Pons (tissue), 1 donor: ENCODE results near the gene PTPRN2.
"Not testable (repeated sequence)": the region's sequence is repeated elsewhere in the genome, so short reads cannot be mapped to it uniquely, and the experiment has no call there.

ENCODE experiments used
- DNase-seq: peaks from one replicate; pipeline ENCODE4 v3.0.0-alpha.2; 2016; ENCODE audit warnings: low spot score

PTPRN2 gene

GRCh38 chr7:158350166-158350900, 237.3 kb downstream of the PTPRN2 start:
- DNase-seq: no peak

GRCh38 chr7:158348446-158348845, 239.2 kb downstream of the PTPRN2 start:
- no peak for DNase-seq

- DNase-seq: not testable (repeated sequence)
Observed at GRCh38 chr7:158348039-158348438, 239.6 kb downstream of the PTPRN2 start.

- DNase-seq: no peak
Observed at GRCh38 chr7:158345731-158346130, 241.9 kb downstream of the PTPRN2 start.

GRCh38 chr7:158344706-158345300, 242.8 kb downstream of the PTPRN2 start:
- DNase-seq: no peak

- DNase-seq: no peak
Observed at GRCh38 chr7:158343936-158344455, 243.6 kb downstream of the PTPRN2 start.

- no peak for DNase-seq
Observed at GRCh38 chr7:158343526-158343925, 244.1 kb downstream of the PTPRN2 start.

- DNase-seq: not testable (repeated sequence)
Observed at GRCh38 chr7:158341097-158341496, 246.5 kb downstream of the PTPRN2 start.

- not testable (repeated sequence) for DNase-seq
Observed at GRCh38 chr7:158336952-158337351, 250.7 kb downstream of the PTPRN2 start.

GRCh38 chr7:158332516-158332915, 255.1 kb downstream of the PTPRN2 start:
- DNase-seq: not testable (repeated sequence)

GRCh38 chr7:158331826-158332450, 255.7 kb downstream of the PTPRN2 start:
- DNase-seq: not testable (repeated sequence)

- no peak for DNase-seq
Observed at GRCh38 chr7:158329686-158330085, 257.9 kb downstream of the PTPRN2 start.

GRCh38 chr7:158329014-158329610, 258.5 kb downstream of the PTPRN2 start:
- no peak for DNase-seq

- no peak for DNase-seq
Observed at GRCh38 chr7:158328376-158329013, 259.1 kb downstream of the PTPRN2 start.

- no peak for DNase-seq
Observed at GRCh38 chr7:158327571-158328180, 259.9 kb downstream of the PTPRN2 start.

- DNase-seq: no peak
Observed at GRCh38 chr7:158327012-158327411, 260.6 kb downstream of the PTPRN2 start.

- peak; percentile 46 for DNase-seq
Observed at GRCh38 chr7:158325530-158326381, 261.9 kb downstream of the PTPRN2 start.

- no peak for DNase-seq
Observed at GRCh38 chr7:158324397-158325360, 262.9 kb downstream of the PTPRN2 start.

GRCh38 chr7:158323741-158324396, 263.8 kb downstream of the PTPRN2 start:
- DNase-seq: no peak
